AG04449 (cell line): ENCODE data around the gene GXYLT2.
"Not testable (repeated sequence)": the region's sequence is repeated elsewhere in the genome, so short reads cannot be mapped to it uniquely, and the experiment has no call there.

Experiments
- CTCF ChIA-PET: fragments of 350-600 bp; formaldehyde crosslinking; extraction: SDS; loops from one replicate; lab custom pipeline; 2021; ENCODE audit warnings: antibody characterized with exemption; lab: Yijun Ruan, JAX
- POLR2A ChIA-PET: fragments of 400-600, 350-600 bp; formaldehyde crosslinking; extraction: SDS; loops from one replicate; lab custom pipeline; 2020; ENCODE audit warnings: antibody characterized with exemption, inconsistent platforms; lab: Yijun Ruan, JAX
- DNase-seq: peaks from one replicate; pipeline ENCODE4 v3.0.0-alpha.2; 2010; ENCODE audit warnings: low read depth, low spot score
- H3K4me3 ChIP-seq: 2 replicates; pipeline ENCODE4 v1.5.1; 2011; ENCODE audit warnings: low read depth, mild to moderate bottlenecking, control low read depth, low read length
- TF ChIP-seq, protein P1 (sequence below): IDR thresholded peaks from one replicate; pipeline ENCODE4 v1.5.1; 2011; ENCODE audit warnings: mild to moderate bottlenecking, moderate library complexity, low read length, control low read depth, inconsistent platforms; ENCODE audit not compliant: insufficient read depth; ENCODE audit errors: missing control alignments

The GXYLT2 gene

DNA sequence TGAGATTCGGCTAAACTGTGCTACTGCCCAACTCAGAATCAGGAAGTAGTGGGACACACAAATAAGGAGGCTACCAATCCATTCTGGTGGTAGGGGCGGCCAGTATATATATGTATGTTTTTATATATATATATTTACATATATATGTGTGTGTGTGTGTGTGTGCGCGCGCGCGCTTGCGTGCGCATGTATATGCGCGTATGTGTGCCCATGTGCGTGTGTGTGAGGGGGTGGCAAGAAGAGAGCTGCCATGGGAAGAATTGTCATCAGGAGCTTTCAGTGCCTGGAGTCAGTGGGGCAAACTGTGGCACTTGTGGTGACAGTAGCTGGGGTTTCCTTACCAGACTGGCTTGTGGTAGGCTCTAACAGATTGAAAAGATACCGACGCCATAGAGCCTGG lies 26.5 kb downstream of the GXYLT2 start:
- H3K4me3 ChIP-seq: no peak overlapping the region
- CTCF ChIA-PET: interaction anchor here (0.9 to 1.1 kb wide), 2 partner anchors 8 to 22 kb away, joined by 3 to 4 read pairs; no protein-coding TSS in a partner anchor

DNA sequence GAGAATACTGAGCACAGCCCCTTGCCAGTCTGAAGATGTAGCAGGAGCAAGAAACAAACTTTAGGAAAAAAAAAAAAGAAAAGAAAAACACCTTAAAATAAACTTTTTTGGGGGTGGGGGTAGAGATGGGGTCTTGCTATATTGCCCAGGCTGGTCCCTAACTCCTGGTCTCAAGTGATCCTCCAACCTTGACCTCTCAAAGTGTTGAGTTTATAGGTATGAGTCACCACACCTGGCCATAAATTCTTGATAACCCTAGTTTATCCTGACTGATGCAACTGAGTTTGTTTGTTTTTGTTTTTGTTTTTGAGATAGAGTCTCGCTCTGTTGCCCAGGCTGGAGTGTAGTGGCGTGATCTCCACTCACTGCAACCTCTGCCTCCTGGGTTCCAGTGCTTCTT lies 28.4 kb downstream of the GXYLT2 start:
- ChIA-PET POLR2A (no interaction called here), CTCF (no interaction called here)
- no peak for DNase-seq
- no peak overlapping the region for H3K4me3 ChIP-seq
- TF ChIP-seq, protein P1, sequence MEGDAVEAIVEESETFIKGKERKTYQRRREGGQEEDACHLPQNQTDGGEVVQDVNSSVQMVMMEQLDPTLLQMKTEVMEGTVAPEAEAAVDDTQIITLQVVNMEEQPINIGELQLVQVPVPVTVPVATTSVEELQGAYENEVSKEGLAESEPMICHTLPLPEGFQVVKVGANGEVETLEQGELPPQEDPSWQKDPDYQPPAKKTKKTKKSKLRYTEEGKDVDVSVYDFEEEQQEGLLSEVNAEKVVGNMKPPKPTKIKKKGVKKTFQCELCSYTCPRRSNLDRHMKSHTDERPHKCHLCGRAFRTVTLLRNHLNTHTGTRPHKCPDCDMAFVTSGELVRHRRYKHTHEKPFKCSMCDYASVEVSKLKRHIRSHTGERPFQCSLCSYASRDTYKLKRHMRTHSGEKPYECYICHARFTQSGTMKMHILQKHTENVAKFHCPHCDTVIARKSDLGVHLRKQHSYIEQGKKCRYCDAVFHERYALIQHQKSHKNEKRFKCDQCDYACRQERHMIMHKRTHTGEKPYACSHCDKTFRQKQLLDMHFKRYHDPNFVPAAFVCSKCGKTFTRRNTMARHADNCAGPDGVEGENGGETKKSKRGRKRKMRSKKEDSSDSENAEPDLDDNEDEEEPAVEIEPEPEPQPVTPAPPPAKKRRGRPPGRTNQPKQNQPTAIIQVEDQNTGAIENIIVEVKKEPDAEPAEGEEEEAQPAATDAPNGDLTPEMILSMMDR: no peak

More for the DNA sequence above, 26.5 kb downstream of the GXYLT2 start:
- POLR2A ChIA-PET: no interaction called here
- TF ChIP-seq, protein P1: no peak
- DNase-seq: no peak

DNA sequence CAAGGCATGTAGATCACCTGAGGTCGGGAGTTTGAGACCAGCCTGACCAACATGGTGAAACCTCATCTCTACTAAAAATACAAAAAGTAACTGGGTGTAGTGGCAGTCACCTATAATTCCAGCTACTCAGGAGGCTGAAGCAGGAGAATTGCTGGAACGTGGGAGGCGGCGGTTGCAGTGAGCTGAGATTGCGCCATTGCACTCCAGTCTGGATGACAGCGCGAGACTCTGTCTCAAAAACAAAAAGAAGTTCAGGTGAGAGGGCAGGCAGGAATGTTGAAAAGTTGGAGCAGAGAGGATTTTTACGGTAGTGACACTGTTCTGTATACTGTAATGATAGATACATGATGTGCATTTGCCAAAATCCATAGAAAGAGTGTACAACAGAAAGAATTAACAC lies 31.7 kb downstream of the GXYLT2 start:
- CTCF ChIA-PET: interaction anchor here (0.9 kb wide), 1 partner anchor 8 kb away, joined by 3 read pairs; no protein-coding TSS in a partner anchor

DNA sequence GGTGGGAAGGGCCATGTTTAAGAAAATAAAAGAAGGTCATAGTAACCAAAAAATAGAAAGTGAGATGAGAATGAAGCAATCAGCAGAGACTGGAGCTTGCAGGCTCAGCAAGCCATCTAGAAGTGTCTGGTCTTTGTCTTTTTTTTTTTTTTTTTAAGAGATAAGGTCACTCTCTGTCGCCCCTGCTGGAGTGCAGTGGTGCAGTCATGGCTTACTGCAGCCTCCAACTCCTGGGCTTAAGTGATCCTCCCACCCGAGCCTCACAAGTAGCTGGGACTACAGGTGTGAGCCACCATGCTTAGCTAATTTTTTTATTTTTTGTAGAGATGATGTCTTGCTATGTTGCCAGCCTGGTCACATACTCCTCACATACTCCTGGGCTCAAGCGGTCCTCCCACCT lies 36.2 kb downstream of the GXYLT2 start:
- TF ChIP-seq, protein P1: no peak
- CTCF ChIA-PET: interaction anchor here (0.9 kb wide), 1 partner anchor 162 kb away, joined by 3 read pairs; no protein-coding TSS in a partner anchor

More for the DNA sequence above, 31.7 kb downstream of the GXYLT2 start:
- no peak overlapping the region for H3K4me3 ChIP-seq
- no peak for DNase-seq
- POLR2A ChIA-PET: no interaction called here
- TF ChIP-seq, protein P1: no peak

DNA sequence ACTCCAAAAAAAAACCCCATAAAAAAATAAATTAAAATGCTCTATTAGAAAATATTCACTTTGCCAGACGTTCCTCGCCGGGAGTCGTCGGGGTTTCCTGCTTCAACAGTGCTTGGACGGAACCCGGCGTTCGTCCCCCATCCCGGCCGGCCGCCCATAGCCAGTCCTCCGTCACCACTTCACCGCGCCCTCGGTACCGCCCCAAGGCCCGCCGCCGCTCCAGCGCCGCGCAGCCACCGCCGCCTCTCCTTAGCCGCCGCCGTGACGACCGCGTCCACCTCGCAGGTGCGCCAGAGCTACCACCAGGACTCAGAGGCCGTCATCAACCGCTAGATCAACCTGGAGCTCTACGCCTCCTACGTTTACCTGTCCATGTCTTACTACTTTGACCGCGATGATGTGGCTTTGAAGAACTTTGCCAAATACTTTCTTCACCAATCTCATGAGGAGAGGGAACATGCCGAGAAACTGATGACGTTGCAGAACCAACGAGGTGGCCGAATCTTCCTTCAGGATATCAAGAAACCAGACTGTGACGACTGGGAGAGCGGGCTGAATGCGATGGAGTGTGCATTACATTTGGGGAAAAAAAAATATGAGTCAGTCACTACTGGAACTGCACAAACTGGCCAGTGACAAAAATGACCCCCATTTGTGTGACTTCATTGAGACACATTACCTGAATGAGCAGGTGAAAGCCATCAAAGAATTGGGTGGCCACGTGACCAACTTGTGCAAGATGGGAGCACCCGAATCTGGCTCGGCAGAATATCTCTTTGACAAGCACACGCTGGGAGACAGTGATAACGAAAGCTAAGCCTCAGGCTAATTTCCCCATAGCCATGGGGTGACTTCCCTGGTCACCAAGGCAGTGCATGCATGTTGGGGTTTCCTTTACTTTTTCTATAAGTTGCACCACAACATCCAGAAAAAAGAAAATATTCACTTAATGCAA lies 41.2 kb downstream of the GXYLT2 start:
- DNase-seq, POLR2A ChIA-PET, H3K4me3 ChIP-seq: not testable (repeated sequence)
- CTCF ChIA-PET: interaction anchor here (0.6 to 1.1 kb wide), 2 partner anchors 129 to 157 kb away, joined by 3 read pairs; no protein-coding TSS in a partner anchor

More for the DNA sequence above, 36.2 kb downstream of the GXYLT2 start:
- DNase-seq: no peak
- H3K4me3 ChIP-seq: no peak overlapping the region
- POLR2A ChIA-PET: no interaction called here

DNA sequence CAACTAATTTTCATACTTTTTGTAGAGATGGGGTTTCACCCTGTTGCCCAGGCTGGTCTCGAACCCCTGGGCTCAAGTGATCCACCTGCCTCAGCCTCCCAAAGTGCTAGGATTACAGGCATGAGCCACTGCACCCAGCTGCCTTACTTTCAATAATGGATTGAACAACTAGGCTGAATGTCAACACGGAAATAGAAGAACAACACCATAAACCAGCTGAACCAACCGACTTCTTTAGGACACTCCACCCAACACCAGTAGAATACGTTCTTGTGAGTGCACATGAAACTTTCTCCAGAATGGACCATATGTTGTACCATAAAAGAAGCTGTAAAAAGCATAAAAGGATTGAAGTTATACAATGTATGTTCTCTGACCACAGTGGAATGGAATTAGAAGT lies 42.9 kb downstream of the GXYLT2 start:
- DNase-seq: no peak
- H3K4me3 ChIP-seq: no peak overlapping the region
- TF ChIP-seq, protein P1: no peak
- CTCF ChIA-PET: interaction anchor here (0.9 kb wide), 2 partner anchors 80 to 126 kb away, joined by 4 read pairs; no protein-coding TSS in a partner anchor
- POLR2A ChIA-PET: no interaction called here
